ENCODE data around the gene EOGT.

EOGT gene

DNA sequence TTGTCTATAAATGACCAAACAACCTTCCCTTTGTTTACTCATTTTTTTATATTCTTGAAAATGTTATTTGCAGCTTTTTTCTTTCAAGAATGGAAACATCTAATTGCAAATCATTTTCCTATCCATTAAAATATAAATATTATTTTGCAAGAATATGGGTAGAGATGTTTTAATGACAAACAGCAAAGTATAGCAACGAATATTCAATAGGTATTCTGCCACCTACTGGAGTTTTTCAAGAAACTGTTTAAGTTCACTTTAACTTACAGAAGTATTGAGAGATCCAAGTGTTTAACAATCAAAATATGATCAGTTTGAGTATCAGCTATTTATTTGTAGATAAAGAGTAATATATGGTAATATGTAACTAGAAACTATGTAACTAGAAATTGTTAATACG is 6.9 kb upstream of the EOGT start:
- TF ChIP-seq, protein P1, sequence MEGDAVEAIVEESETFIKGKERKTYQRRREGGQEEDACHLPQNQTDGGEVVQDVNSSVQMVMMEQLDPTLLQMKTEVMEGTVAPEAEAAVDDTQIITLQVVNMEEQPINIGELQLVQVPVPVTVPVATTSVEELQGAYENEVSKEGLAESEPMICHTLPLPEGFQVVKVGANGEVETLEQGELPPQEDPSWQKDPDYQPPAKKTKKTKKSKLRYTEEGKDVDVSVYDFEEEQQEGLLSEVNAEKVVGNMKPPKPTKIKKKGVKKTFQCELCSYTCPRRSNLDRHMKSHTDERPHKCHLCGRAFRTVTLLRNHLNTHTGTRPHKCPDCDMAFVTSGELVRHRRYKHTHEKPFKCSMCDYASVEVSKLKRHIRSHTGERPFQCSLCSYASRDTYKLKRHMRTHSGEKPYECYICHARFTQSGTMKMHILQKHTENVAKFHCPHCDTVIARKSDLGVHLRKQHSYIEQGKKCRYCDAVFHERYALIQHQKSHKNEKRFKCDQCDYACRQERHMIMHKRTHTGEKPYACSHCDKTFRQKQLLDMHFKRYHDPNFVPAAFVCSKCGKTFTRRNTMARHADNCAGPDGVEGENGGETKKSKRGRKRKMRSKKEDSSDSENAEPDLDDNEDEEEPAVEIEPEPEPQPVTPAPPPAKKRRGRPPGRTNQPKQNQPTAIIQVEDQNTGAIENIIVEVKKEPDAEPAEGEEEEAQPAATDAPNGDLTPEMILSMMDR (IDR thresholded peaks at IDR 0.05; ENCODE audit: low read depth, low read length), result peak; percentile 17
- peak in 1 of 2 donors; percentile 11 for DNase-seq (ENCODE audit: low read depth in 2 of 2)

DNA sequence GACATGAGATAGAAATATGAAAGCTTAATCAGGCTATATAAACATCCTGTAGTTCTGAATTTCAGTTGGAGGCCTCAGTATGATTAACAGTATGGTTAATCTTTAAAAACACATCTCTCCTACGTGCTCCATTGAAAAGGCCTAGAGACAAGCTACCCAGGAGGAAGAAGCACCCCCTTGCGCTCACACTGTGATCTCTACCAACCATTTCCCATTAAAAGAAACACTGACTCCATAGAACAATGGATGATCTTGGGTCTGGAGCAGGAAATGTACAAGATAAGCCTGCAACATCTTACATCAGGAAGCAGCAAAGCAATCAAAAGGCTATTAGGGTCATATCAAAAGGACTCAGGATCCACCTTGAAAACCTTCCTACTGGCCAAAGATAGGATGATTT is 3.4 kb upstream of the EOGT start:
- H3K4me3 ChIP-seq (replicated peaks in 1 of 2; ENCODE audit: low read depth in 2 of 2, low read length in 2 of 2), result no peak overlapping the region
- TF ChIP-seq, protein P1 (IDR thresholded peaks at IDR 0.05; ENCODE audit: low read depth, low read length), result no peak
- no peak for DNase-seq (ENCODE audit: low read depth in 2 of 2)

More for the DNA sequence above, 6.9 kb upstream of the EOGT start:
- H3K4me3 ChIP-seq (replicated peaks in 1 of 2; ENCODE audit: low read depth in 2 of 2, low read length in 2 of 2), result no peak overlapping the region

DNA sequence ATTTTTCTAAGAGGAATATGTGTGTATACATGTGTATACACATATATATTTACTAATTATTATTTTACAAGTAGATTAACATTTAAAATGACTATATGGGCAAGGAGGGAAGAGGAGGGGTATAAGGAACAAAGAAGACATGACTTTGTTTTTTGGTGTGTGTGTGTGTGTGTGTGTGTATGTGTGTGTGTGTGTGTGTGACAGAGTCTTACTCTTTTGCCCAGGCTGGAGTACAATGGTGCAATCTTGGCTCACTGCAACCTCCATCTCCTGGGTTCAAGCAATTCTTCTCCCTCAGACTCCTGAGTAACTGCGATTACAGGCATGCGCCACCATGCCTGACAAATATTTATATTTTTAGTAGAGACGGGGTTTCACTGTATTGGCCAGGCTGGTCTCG is 2.6 kb upstream of the EOGT start:
- no peak overlapping the region for H3K4me3 ChIP-seq (replicated peaks in 1 of 2; ENCODE audit: low read depth in 2 of 2, low read length in 2 of 2)
- TF ChIP-seq, protein P1 (IDR thresholded peaks at IDR 0.05; ENCODE audit: low read depth, low read length), result no peak
- DNase-seq (ENCODE audit: low read depth in 2 of 2), result no peak

DNA sequence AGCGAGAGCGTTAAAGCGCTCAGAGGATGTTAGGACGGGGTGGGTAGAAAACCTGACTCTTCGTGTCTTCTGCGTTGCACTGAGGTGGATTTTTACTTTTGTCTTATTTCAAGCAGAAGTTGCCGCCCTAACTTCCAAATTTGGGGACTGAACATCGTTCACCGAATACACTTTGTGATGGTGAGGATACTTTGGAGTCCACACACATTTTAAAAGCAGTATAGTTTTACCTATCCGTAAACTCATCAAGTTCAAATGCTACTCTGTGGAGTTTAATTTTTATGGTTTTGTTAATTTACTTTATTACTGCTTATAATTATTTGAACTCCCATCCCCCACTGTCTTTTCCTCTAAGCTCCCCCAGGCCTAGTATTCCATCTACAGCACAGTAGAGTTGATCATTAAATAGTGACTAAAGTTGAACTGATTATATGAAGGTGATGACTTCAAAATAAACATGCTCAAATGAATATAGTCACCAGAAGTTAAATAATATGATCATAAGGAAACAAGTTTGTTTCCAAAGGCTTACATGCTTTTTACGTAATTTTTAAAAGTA is 617 bp upstream of the EOGT start:
- H3K4me3 ChIP-seq (replicated peaks in 1 of 2; ENCODE audit: low read depth in 2 of 2, low read length in 2 of 2), result peak overlapping the region; percentile 73
- peak in 1 of 2 donors; percentile 21 for DNase-seq (ENCODE audit: low read depth in 2 of 2)
- TF ChIP-seq, protein P1 (IDR thresholded peaks at IDR 0.05; ENCODE audit: low read depth, low read length), result no peak

DNA sequence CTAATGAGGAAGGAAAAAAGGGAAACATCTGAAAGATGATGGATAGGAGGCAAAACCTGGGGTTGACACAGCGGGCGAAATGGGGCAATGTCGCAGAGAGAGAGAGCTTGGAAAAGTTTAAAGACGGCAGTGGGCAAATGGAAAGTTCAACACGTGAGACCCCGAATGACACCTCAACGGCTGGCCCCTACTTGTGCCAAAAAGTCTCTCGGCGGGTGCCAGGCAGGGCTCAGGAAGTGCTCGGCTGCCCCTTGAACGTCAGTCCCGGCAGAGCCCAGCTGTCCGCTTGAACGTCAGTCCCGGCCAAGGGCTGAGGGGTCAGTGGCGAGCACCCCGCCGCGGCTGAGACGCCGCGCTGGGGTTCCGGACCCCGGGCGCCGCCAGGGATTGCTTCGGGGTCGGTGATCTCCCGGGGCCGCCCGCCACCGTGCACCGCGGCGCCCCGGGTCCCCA is 658 bp downstream of the EOGT start:
- DNase-seq (ENCODE audit: low read depth in 2 of 2), result peak; percentile 52 to 78
- H3K4me3 ChIP-seq (replicated peaks in 1 of 2; ENCODE audit: low read depth in 2 of 2, low read length in 2 of 2), result peak overlapping the region; percentile 53 to 73
- TF ChIP-seq, protein P1 (IDR thresholded peaks at IDR 0.05; ENCODE audit: low read depth, low read length), result peak; percentile 23

DNA sequence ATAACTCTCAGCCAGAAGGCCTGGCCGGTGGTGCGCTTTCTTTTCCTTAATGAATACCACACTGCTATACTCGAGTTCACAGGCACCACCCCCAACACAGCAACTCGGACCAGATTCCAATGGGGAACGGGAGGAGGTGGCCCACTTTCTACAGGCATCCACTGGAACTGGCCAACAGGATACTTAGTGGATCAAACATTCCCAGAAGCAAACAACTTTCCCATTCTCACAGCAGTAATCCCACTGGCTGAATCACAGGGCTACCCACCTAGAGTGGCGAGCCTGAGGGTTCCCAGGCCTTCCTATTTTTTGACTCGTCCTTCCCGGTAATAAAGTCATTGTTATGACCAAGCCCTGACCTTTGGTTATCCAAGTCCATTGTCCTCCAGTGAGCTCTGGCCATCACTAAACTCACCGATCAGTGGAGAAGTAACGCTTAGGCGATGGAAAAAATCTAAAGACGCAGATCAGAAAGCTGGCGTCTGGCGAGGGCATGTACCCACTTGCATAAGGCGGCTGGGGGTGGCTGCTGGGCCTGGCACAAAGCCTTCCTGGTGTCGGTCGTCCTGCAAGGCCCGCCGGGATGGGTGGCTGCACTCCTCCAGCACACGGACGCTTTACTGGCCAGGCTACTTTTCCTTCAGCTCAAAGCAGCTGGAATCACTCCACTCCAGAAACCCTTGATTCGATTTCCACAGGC is 1.2 kb downstream of the EOGT start:
- DNase-seq (ENCODE audit: low read depth in 2 of 2), result peak; percentile 25 to 39
- TF ChIP-seq, protein P1 (IDR thresholded peaks at IDR 0.05; ENCODE audit: low read depth, low read length), result no peak
- peak overlapping the region; percentile 53 to 73 for H3K4me3 ChIP-seq (replicated peaks in 1 of 2; ENCODE audit: low read depth in 2 of 2, low read length in 2 of 2)

Data from cardiac fibroblast (primary cell).